H1 (cell line): ENCODE results near the gene SMARCD2. TPM values are rescaled to one million over a fixed set of nuclear protein-coding genes. Genes with fewer than 3 reads are reported as not detected.
"Not testable (repeated sequence)": the region's sequence is repeated elsewhere in the genome, so short reads cannot be mapped to it uniquely, and the experiment has no call there.

Experiments used
- CTCF ChIA-PET: fragments of 300-600 bp; sonication (Branson Sonifier 250); formaldehyde crosslinking; loops from one replicate; lab custom pipeline; 2021; ENCODE audit not compliant: partially characterized antibody; lab: Charles Lee
- POLR2A ChIA-PET: fragments of 300-600 bp; sonication (Branson Sonifier 250); formaldehyde crosslinking; loops from one replicate; lab custom pipeline; 2021; ENCODE audit warnings: inconsistent platforms; ENCODE audit not compliant: partially characterized antibody; lab: Charles Lee
- DNase-seq, 2 experiments: peaks; one replicate each; pipeline versions ENCODE4 v3.0.0 to v3.0.0-alpha.2; 2010 to 2022; ENCODE audit warnings: low spot score in 2 of 2, low read depth in 1 of 2, mixed read lengths in 1 of 2
- FAIRE-seq: peaks from 2 replicates; lab custom pipeline; 2011; peaks lifted over from hg19 to GRCh38; lab: Jason Lieb, UNC
- H2AFZ ChIP-seq: 2 replicates; pipeline ENCODE4 v1.8.1; 2012; ENCODE audit warnings: low read length, inconsistent platforms
- H2AK5ac ChIP-seq: 2 replicates; pipeline ENCODE4 v1.6.1; 2013; ENCODE audit warnings: low read depth, low read length
- H2BK120ac ChIP-seq: replicated peaks from 2 replicates; pipeline ENCODE3; 2013; ENCODE audit warnings: low read depth, low read length, inconsistent platforms
- H2BK12ac ChIP-seq: 2 replicates; pipeline ENCODE4 v1.6.1; 2013; ENCODE audit warnings: low read depth, low read length
- H2BK15ac ChIP-seq: 2 replicates; pipeline ENCODE4 v1.6.1; 2013; ENCODE audit warnings: low read length
- H2BK20ac ChIP-seq: 2 replicates; pipeline ENCODE4 v1.6.1; 2013; ENCODE audit warnings: low read length
- H2BK5ac ChIP-seq: 2 replicates; pipeline ENCODE4 v1.6.1; 2013; ENCODE audit warnings: low read depth, low read length
- H3K14ac ChIP-seq: 2 replicates; pipeline ENCODE4 v1.6.1; 2013; ENCODE audit warnings: inconsistent platforms; ENCODE audit not compliant: insufficient read length
- H3K18ac ChIP-seq: 2 replicates; pipeline ENCODE4 v1.6.1; 2013; ENCODE audit warnings: low read length; ENCODE audit errors: extremely low read depth
- H3K23ac ChIP-seq: 2 replicates; pipeline ENCODE4 v1.6.1; 2013; ENCODE audit warnings: inconsistent platforms; ENCODE audit not compliant: insufficient read length
- H3K23me2 ChIP-seq: 2 replicates; pipeline ENCODE4 v1.6.1; 2013; ENCODE audit warnings: low read depth, low read length
- H3K27ac ChIP-seq: 2 replicates; pipeline ENCODE4 v1.6.1; 2011; ENCODE audit warnings: low read depth, low read length, inconsistent platforms
- H3K27me3 ChIP-seq, 4 experiments: replicated peaks in 1 of 4; 1 replicate in 1 of 4; 2 replicates in 3 of 4; pipeline versions ENCODE4 v1.6.1 to v1.8.1; 2011 to 2013; ENCODE audit warnings: low read length in 3 of 4, mild to moderate bottlenecking in 3 of 4, inconsistent platforms in 2 of 4, mixed read lengths in 2 of 4, moderate library complexity in 1 of 4; ENCODE audit not compliant: control insufficient read depth in 3 of 4, insufficient read depth in 3 of 4; ENCODE audit errors: extremely low read depth in 1 of 4
- H3K36me3 ChIP-seq, 4 experiments: 2 replicates each; pipeline versions ENCODE4 v1.6.1 to v1.8.1; 2011 to 2013; ENCODE audit warnings: mild to moderate bottlenecking in 4 of 4, low read length in 3 of 4, moderate library complexity in 2 of 4, control low read depth in 1 of 4, inconsistent platforms in 1 of 4; ENCODE audit not compliant: insufficient read depth in 4 of 4, control insufficient read depth in 2 of 4
- H3K4ac ChIP-seq: replicated peaks from 2 replicates; pipeline ENCODE3; 2013; ENCODE audit warnings: low read length, low read depth, mixed read lengths, inconsistent platforms; ENCODE audit not compliant: insufficient read length
- H3K4me1 ChIP-seq, 4 experiments: replicated peaks in 1 of 4; 1 replicate in 1 of 4; 2 replicates in 3 of 4; pipeline versions ENCODE4 v1.6.1 to v1.8.1; 2011 to 2013; ENCODE audit warnings: low read length in 3 of 4, inconsistent platforms in 2 of 4, mixed read lengths in 1 of 4; ENCODE audit not compliant: insufficient read depth in 4 of 4, control insufficient read depth in 3 of 4
- H3K4me2 ChIP-seq, 2 experiments: 2 replicates each; pipeline versions ENCODE4 v1.6.1 to v1.8.1; 2011 to 2013; ENCODE audit warnings: low read depth in 2 of 2, low read length in 2 of 2, control low read depth in 1 of 2, inconsistent platforms in 1 of 2, mild to moderate bottlenecking in 1 of 2; ENCODE audit not compliant: insufficient read depth in 1 of 2
- H3K4me3 ChIP-seq, 4 experiments: fragments of 200-600, 300-600 bp in 1 of 4; sonication (generic), shearing (Covaris generic), sonication (Bioruptor Twin) in 1 of 4; 2 replicates each; pipeline versions ENCODE4 v1.5.1 to v1.8.1; 2011 to 2016; ENCODE audit warnings: low read length in 4 of 4, low read depth in 3 of 4, control low read depth in 2 of 4, inconsistent platforms in 2 of 4, mild to moderate bottlenecking in 2 of 4, mixed read lengths in 1 of 4, moderate library complexity in 1 of 4; ENCODE audit not compliant: insufficient read depth in 2 of 4; ENCODE audit errors: extremely low read depth in 1 of 4
- H3K56ac ChIP-seq: replicated peaks from 2 replicates; pipeline ENCODE3; 2013; ENCODE audit warnings: low read depth, mild to moderate bottlenecking, mixed read lengths, low read length, inconsistent platforms; ENCODE audit not compliant: insufficient read length
- H3K79me1 ChIP-seq: 2 replicates; pipeline ENCODE4 v1.6.1; 2013; ENCODE audit warnings: low read depth, low read length, control low read depth
- H3K79me2 ChIP-seq, 2 experiments: 2 replicates each; pipeline versions ENCODE4 v1.6.1 to v1.8.1; 2012 to 2013; ENCODE audit warnings: low read length in 2 of 2, mild to moderate bottlenecking in 2 of 2, inconsistent platforms in 1 of 2; ENCODE audit not compliant: insufficient read depth in 2 of 2, control insufficient read depth in 1 of 2
- H3K9ac ChIP-seq, 4 experiments: replicated peaks in 1 of 4; 1 replicate in 1 of 4; 2 replicates in 3 of 4; pipeline versions ENCODE4 v1.6.1 to v1.8.1; 2011 to 2013; ENCODE audit warnings: low read depth in 3 of 4, low read length in 3 of 4, control low read depth in 2 of 4, mild to moderate bottlenecking in 2 of 4, moderate library complexity in 2 of 4, inconsistent platforms in 1 of 4; ENCODE audit errors: extremely low read depth in 1 of 4
- H3K9me3 ChIP-seq, 2 experiments: 2 replicates each; pipeline versions ENCODE4 v1.6.1 to v1.8.1; 2012 to 2013; ENCODE audit warnings: mild to moderate bottlenecking in 2 of 2, moderate library complexity in 2 of 2, control low read depth in 1 of 2, inconsistent platforms in 1 of 2, low read depth in 1 of 2, low read length in 1 of 2, mixed read lengths in 1 of 2; ENCODE audit not compliant: insufficient read depth in 2 of 2
- H4K20me1 ChIP-seq, 2 experiments: replicated peaks in 1 of 2; 2 replicates each; pipeline versions ENCODE3 to v1.8.1; 2011 to 2013; ENCODE audit warnings: inconsistent platforms in 2 of 2, low read length in 2 of 2, mild to moderate bottlenecking in 1 of 2; ENCODE audit not compliant: insufficient read depth in 2 of 2, control insufficient read depth in 1 of 2
- H4K5ac ChIP-seq: 2 replicates; pipeline ENCODE4 v1.6.1; 2013; ENCODE audit warnings: low read length, low read depth, mixed read lengths, inconsistent platforms; ENCODE audit not compliant: insufficient read length
- H4K8ac ChIP-seq: 2 replicates; pipeline ENCODE4 v1.8.0; 2013; ENCODE audit warnings: mild to moderate bottlenecking, moderate library complexity, low read length, inconsistent platforms; ENCODE audit not compliant: insufficient read depth; ENCODE audit errors: extremely low read depth
- H4K91ac ChIP-seq: replicated peaks from 2 replicates; pipeline ENCODE3; 2013; ENCODE audit warnings: low read length, mixed read lengths, inconsistent platforms; ENCODE audit not compliant: insufficient read length
- WGBS, 2 experiments: shearing (Covaris generic) in 1 of 2; methylation state at CpG; one replicate each; pipeline versions ENCODE4 v1.1.6 to v1.1.7; 2013 to 2015; ENCODE audit warnings: low lambda C conversion rate in 2 of 2, mixed read lengths in 2 of 2, inconsistent platforms in 1 of 2, low coverage in 1 of 2, missing lambda C conversion rate in 1 of 2; ENCODE audit not compliant: insufficient replicate concordance in 2 of 2, insufficient coverage in 1 of 2, insufficient read length in 1 of 2; ENCODE audit errors: extremely low coverage in 1 of 2, missing lambda C conversion rate in 1 of 2; 5-methylcytosine and 5-hydroxymethylcytosine counted together
- polyA plus RNA-seq, 7 experiments: library from polyadenylated mRNA; depleted of rRNA in 3 of 7; stranded (reverse) in 5 of 7; unstranded in 2 of 7; fragments of >200 nt in 5 of 7; fragments of 200-250 nt in 2 of 7; gene quantifications; 1 replicate in 5 of 7; 2 replicates in 1 of 7; 4 replicates in 1 of 7; pipeline versions ENCODE4 v1.2.1 to v1.2.3, GENCODE V29; 2011 to 2013; ENCODE audit warnings: missing spikeins in 2 of 7, mixed read lengths in 2 of 7
- total RNA-seq: library from RNA; stranded (reverse); fragmentation: NEBNext Ultra II Directional; extraction: Animal tissue kit (Norgen Biotek cat#: 25700); gene quantifications from 2 replicates; pipeline ENCODE4 v1.2.1, GENCODE V29; 2021

The SMARCD2 gene
- total and polyA plus RNA-seq, 2 of the 8 experiments (the other 6 are each of a cell fraction or from before 2014, with no cell fraction given) = 90.0 to 92.2 TPM

- H2BK5ac ChIP-seq, H3K4me2 ChIP-seq, H3K9me3 ChIP-seq, H3K9ac ChIP-seq, H3K4ac ChIP-seq, H3K18ac ChIP-seq, H3K23me2 ChIP-seq, H3K14ac ChIP-seq, H3K4me3 ChIP-seq, H2BK15ac ChIP-seq, H2BK120ac ChIP-seq, H3K79me1 ChIP-seq, POLR2A ChIA-PET, FAIRE-seq, H4K20me1 ChIP-seq, H4K91ac ChIP-seq, H3K36me3 ChIP-seq, H3K27ac ChIP-seq, H3K56ac ChIP-seq, DNase-seq, H3K27me3 ChIP-seq, H2BK12ac ChIP-seq, H2AK5ac ChIP-seq, H3K79me2 ChIP-seq, H2AFZ ChIP-seq, H4K5ac ChIP-seq, H2BK20ac ChIP-seq, H3K23ac ChIP-seq, H4K8ac ChIP-seq: not testable (repeated sequence)
- CTCF ChIA-PET = interaction anchor here (0.6 to 1.4 kb wide), 3 partner anchors 85 to 131 kb away, joined by 3 read pairs; no protein-coding TSS in a partner anchor
- 89% methylated on average over 11 of the region's 11 CpGs; no CpG with 5 or more reads in 1 of the 2 experiments for WGBS, 2 experiments
- peaks cover 3 to 15% (median 8%) of the 10 kb centered on the region in 4 experiments for H3K4me1 ChIP-seq
Measured at GRCh38 chr17:63885119-63885518, 42.6 kb upstream of the SMARCD2 start.

- not testable (repeated sequence) for H2BK5ac ChIP-seq, DNase-seq, H2BK120ac ChIP-seq, H3K4me3 ChIP-seq, H2AFZ ChIP-seq, H3K27ac ChIP-seq, H3K36me3 ChIP-seq, H3K79me2 ChIP-seq, H3K23me2 ChIP-seq, H3K18ac ChIP-seq, FAIRE-seq, H4K91ac ChIP-seq, H3K4ac ChIP-seq, H4K8ac ChIP-seq, H4K5ac ChIP-seq, H4K20me1 ChIP-seq, H3K4me2 ChIP-seq, H3K56ac ChIP-seq, H3K9me3 ChIP-seq, H2BK15ac ChIP-seq, H3K27me3 ChIP-seq, H3K23ac ChIP-seq, H3K9ac ChIP-seq, H2AK5ac ChIP-seq, H2BK12ac ChIP-seq, H3K79me1 ChIP-seq, H3K14ac ChIP-seq
- peaks cover 3 to 15% (median 8%) of the 10 kb centered on the region in 4 experiments for H3K4me1 ChIP-seq
- ChIA-PET POLR2A (interaction anchor here (0.5 to 0.7 kb wide), 2 partner anchors 8 to 42 kb away, joined by 3 to 4 read pairs; no protein-coding TSS in a partner anchor), CTCF (interaction anchor here (0.5 to 4.5 kb wide), 20 partner anchors 8 to 744 kb away, joined by 3 to 66 read pairs (median 5); partner anchors contain the start of genes CSHL1 and GH1)
- 0 out of 2 replicates have a peak overlapping the region, but pooled peaks have one; percentile 72 for H2BK20ac ChIP-seq
- 81% methylated on average over 9 of the region's 9 CpGs; no CpG with 5 or more reads in 1 of the 2 experiments for WGBS, 2 experiments
Measured at GRCh38 chr17:63882626-63883126, 40.2 kb upstream of the SMARCD2 start.
